Stomach smooth muscle (tissue), 2 donors: ENCODE results near the gene CLSTN2.

ENCODE experiments used
- H3K27ac ChIP-seq: one replicate; pipeline ENCODE4 v1.7.0; 2013; ENCODE audit warnings: mild to moderate bottlenecking, low read length, inconsistent platforms
- H3K27me3 ChIP-seq, 2 donors: one replicate each; pipeline ENCODE4 v1.7.0; 2013; ENCODE audit warnings: low read length in 2 of 2; ENCODE audit not compliant: insufficient read depth in 2 of 2, control insufficient read depth in 1 of 2
- H3K36me3 ChIP-seq, 2 donors: one replicate each; pipeline ENCODE4 v1.7.0; 2013; ENCODE audit warnings: low read length in 2 of 2; ENCODE audit not compliant: control insufficient read depth in 2 of 2, insufficient read depth in 2 of 2
- H3K4me1 ChIP-seq: one replicate; pipeline ENCODE4 v1.7.0; 2013; ENCODE audit warnings: low read length; ENCODE audit not compliant: control insufficient read depth, insufficient read depth
- H3K4me3 ChIP-seq, 2 donors: one replicate each; pipeline ENCODE4 v1.7.0; 2013; ENCODE audit warnings: low read length in 2 of 2
- H3K9ac ChIP-seq, 2 donors: one replicate each; pipeline ENCODE4 v1.7.0; 2013; ENCODE audit warnings: low read length in 2 of 2, mild to moderate bottlenecking in 1 of 2
- H3K9me3 ChIP-seq, 2 donors: one replicate each; pipeline ENCODE4 v1.7.0; 2013; ENCODE audit warnings: low read length in 2 of 2; ENCODE audit not compliant: control insufficient read depth in 2 of 2
- donor health status: healthy.
- donor health status: Pancreatic carcinoma.

The CLSTN2 gene

DNA sequence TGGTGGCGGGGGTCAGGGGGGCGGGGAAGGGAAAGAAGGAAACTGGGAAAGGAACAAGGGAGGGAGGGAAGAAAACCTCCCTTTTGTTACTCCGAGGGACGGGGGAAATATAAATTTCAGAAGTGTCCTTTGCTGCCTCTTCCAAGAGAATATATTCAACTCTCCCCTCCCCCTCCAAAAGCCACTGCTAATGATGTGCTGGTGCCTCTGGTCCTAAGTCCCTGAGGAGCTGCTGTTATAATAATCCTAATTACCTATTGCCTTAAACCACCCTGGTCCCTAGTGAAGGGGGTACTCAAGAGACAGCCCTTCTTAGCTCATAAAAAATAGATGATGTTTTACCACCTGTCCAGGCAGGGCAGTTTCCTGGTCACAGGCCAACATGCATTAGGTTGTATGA, 624.6 kb downstream of the CLSTN2 start:
- no peaks in the 10 kb centered on the region for H3K27me3 ChIP-seq
- H3K4me1 ChIP-seq, result no peaks in the 10 kb centered on the region
- no peaks in the 10 kb centered on the region for H3K36me3 ChIP-seq

DNA sequence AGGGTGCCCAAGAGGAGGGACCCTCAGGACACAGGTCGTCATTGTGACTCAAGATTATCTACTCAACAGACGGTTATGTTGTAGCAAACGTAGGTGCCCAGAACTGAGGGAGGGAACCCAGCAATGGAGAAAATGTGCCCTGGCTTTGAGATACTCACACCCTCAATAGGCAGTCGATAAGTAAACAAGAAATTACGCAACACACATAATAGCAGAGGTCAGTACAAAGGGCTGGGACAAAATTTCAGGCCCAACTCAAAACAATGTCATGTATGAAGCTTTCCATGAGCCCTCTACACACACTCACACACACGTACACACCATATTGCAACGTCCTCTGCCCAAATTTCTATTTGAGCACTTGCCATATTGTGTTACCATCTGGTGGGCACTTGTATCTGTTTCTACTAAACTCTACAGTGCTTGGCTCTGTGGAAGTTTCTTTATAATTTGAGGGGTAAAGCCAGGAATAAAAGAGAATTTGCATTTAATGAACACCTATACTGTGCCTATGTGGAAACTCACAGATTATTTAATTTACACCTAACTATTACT, 628.3 kb downstream of the CLSTN2 start:
- no peak overlapping the region for H3K27ac ChIP-seq

More for the DNA sequence above, 624.6 kb downstream of the CLSTN2 start:
- Histone ChIP-seq H3K4me3 (no peak overlapping the region), H3K27ac (no peak overlapping the region), H3K9ac (no peak overlapping the region), H3K9me3 (no peaks in the 10 kb centered on the region)

DNA sequence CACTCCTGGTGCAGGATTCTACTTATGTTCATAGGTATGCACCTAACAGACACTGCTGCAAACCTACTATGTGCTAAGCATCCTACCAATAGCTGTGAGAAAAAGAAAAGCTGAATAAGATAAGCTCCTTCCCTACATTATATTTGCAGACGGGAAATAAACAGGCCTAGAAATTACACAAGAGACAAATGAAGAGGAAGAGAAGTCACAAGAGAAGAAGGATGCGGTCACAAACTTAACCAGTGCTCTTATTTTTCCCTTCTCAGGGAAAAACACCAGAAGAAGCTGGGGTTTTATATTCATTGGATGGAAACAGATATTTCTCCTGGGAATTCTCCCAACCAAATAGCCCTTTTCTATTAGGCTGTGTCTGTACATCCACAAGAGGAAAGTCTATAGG, 633.1 kb downstream of the CLSTN2 start:
- Histone ChIP-seq H3K9ac (no peak overlapping the region), H3K4me1 (peaks cover 8% of the 10 kb centered on the region), H3K27ac (no peak overlapping the region), H3K9me3 (no peaks in the 10 kb centered on the region), H3K4me3 (no peak overlapping the region), H3K36me3 (no peaks in the 10 kb centered on the region), H3K27me3 (no peaks in the 10 kb centered on the region)

More for the DNA sequence above, 628.3 kb downstream of the CLSTN2 start:
- H3K4me3 ChIP-seq, result no peak overlapping the region
- H3K36me3 ChIP-seq, result no peaks in the 10 kb centered on the region
- H3K27me3 ChIP-seq, result no peaks in the 10 kb centered on the region
- H3K9me3 ChIP-seq, result no peaks in the 10 kb centered on the region
- no peaks in the 10 kb centered on the region for H3K4me1 ChIP-seq
- H3K9ac ChIP-seq, result no peak overlapping the region

DNA sequence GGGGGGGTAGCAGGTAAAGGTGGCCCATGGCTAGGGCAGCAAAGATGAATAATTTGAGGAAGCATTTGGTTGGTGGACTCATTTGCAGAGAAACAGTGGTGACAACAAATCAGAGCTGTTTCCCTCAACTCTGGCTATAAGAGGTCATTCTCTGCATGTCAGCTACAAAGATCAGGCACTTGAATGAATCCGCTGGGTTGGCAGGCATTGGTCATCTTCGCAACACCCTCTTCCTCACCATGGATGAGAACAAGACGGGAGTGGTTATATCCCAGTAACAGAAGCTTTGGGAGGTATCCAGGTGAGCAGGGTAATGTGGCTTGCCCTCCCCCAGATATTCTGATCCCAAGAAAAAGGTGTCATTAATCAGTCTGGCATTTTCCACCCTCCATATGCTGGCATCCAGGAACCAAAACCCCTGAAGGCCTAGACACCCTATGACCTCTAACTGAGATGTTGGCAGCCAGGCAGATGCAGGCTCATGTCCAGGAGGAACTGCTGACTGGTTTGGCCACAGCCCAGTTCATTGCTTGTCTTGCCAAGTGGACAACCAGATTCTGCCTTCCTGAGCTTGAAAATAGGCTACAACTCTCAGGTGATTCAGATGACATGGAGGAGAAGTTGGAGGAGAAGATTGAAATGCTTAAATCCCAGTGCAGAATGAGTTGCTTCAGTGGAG, 634.0 kb downstream of the CLSTN2 start:
- Histone ChIP-seq H3K36me3 (no peaks in the 10 kb centered on the region), H3K9ac (no peak overlapping the region), H3K4me3 (no peak overlapping the region), H3K4me1 (peaks cover 8% of the 10 kb centered on the region), H3K9me3 (no peaks in the 10 kb centered on the region), H3K27ac (no peak overlapping the region), H3K27me3 (no peaks in the 10 kb centered on the region)

DNA sequence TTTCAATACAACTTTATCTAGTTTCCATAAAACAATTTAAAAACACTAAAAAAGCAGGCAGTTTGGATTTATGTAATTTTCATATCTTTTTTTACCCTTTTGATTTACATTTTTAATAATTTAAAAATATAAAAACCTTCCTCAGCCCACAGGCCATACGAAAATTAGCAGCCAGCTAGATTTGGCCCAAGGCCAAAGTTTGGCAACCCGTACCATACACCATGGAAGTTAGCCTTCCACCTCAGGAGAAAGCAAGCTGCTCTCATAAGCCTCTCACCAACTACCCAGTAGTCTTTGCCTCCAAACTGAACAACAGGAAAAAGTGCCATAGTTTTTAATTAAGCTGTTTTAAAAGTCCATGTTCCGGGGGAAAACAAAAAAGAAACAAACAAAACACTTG, 635.6 kb downstream of the CLSTN2 start:
- no peak overlapping the region for H3K4me3 ChIP-seq
- H3K27me3 ChIP-seq, result no peaks in the 10 kb centered on the region
- H3K27ac ChIP-seq, result no peak overlapping the region
- no peak overlapping the region for H3K9ac ChIP-seq
- H3K9me3 ChIP-seq, result no peaks in the 10 kb centered on the region
- peaks cover 8% of the 10 kb centered on the region for H3K4me1 ChIP-seq
- no peaks in the 10 kb centered on the region for H3K36me3 ChIP-seq

DNA sequence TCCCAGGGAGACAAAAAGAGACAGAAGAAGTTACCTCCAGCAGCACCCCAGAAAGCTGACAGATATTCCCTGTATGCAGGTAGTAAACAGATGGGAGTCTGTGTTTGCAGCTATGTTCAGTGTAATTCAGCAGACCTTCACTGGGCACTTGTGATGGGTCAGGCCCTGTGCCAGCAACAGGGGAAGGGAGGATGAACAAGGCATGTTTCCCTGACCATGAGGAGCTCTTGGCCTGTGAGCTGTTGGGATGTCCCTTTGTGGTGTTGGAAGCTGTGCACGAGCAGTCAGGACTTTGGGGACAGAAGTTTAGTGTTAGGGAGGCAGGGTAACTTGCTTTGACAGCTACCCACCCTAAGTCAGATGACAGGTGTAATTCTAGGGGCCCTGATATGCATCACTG, 636.9 kb downstream of the CLSTN2 start:
- H3K4me1 ChIP-seq, result peaks cover 8% of the 10 kb centered on the region
- H3K9ac ChIP-seq, result no peak overlapping the region
- H3K36me3 ChIP-seq, result no peaks in the 10 kb centered on the region
- no peak overlapping the region for H3K27ac ChIP-seq
- H3K4me3 ChIP-seq, result no peak overlapping the region
- no peaks in the 10 kb centered on the region for H3K27me3 ChIP-seq
- H3K9me3 ChIP-seq, result no peaks in the 10 kb centered on the region

DNA sequence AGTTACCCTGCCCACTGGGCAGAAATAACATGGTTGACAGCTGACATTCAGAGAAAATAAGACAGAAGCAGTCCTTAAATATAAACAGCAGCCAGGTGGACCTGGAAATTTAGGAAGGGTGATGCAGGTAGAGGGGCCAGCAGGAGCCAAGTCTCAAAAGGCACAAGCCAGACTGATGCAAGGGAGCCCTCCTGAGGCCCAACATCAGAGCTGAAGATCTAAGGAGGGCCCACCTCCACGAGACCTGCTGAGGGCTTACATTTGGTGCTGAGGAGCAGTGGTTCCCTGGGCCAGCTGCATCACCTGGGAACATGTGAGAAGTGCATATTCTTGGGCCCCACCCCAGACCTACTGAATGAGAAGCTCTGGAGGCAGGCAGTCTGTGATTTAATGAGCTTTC, 637.3 kb downstream of the CLSTN2 start:
- H3K27me3 ChIP-seq, result no peaks in the 10 kb centered on the region
- H3K4me1 ChIP-seq, result peaks cover 8% of the 10 kb centered on the region
- H3K36me3 ChIP-seq, result no peaks in the 10 kb centered on the region
- H3K4me3 ChIP-seq, result no peak overlapping the region
- H3K9me3 ChIP-seq, result no peaks in the 10 kb centered on the region
- H3K9ac ChIP-seq, result no peak overlapping the region
- H3K27ac ChIP-seq, result no peak overlapping the region

DNA sequence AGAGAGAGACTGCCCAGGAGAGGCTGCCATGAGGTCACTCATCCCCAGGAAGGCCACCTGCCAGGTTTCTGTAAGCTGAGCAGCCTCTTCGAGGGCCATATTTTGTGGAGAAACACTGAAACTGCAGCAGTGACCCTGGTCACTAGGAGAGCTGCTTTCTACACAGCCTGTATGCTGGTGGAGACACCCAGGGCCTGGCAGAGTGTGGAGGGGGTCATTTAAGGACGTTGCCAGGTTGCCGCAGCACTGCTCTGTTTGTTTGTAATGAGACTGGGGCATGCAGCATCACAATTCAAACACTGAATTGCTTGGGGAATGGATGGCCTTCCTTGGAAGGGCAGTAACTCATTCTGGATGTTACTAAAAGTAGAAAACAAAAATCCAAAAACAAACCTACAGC, 638.0 kb downstream of the CLSTN2 start:
- H3K27me3 ChIP-seq, result no peaks in the 10 kb centered on the region
- no peaks in the 10 kb centered on the region for H3K9me3 ChIP-seq
- no peak overlapping the region for H3K27ac ChIP-seq
- H3K4me3 ChIP-seq, result no peak overlapping the region
- no peak overlapping the region for H3K9ac ChIP-seq
- H3K36me3 ChIP-seq, result no peaks in the 10 kb centered on the region
- peaks cover 8% of the 10 kb centered on the region for H3K4me1 ChIP-seq

DNA sequence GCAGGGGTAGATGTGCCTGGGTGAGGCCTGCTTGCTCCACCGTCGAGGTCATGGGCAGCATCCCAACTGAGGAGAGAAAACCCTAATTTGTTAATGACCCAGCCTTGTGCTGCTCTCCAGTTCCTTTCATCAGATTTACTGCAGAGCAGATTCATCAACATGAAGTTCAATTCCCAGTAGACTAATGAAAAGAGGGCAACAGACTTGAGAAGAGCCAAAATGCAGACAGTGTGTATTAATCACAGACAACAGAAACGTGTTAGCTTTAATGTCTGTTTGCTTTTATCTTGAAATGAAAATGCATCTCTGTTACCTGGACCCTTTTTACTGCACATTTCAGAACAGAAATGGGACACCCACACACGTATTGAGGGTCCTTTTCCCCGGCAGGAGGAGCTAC, 639.4 kb downstream of the CLSTN2 start:
- Histone ChIP-seq H3K27me3 (no peaks in the 10 kb centered on the region), H3K4me1 (peaks cover 8% of the 10 kb centered on the region), H3K9me3 (no peaks in the 10 kb centered on the region), H3K4me3 (no peak overlapping the region), H3K36me3 (no peaks in the 10 kb centered on the region), H3K27ac (no peak overlapping the region), H3K9ac (no peak overlapping the region)

DNA sequence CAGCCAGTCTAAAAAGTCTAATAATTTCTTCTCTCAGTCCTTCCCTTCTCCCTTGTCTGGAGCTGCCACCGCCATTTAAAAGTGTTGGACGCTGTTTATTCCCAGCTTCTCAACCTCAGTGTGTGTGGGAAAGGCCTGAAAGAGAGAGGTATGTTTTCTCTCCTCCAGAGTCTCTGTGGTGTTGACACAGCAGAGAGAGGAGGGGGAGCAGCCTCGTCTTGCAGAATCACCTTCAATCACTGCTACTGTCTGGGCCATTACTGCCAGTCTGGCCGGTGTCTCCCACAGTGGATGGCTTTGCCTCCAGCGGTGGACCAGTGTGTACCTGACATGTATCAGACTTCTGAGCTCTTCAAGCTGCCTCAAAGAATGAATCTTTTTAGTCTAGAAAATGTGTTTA, 641.5 kb downstream of the CLSTN2 start:
- H3K36me3 ChIP-seq, result no peaks in the 10 kb centered on the region
- no peaks in the 10 kb centered on the region for H3K9me3 ChIP-seq
- no peak overlapping the region for H3K27ac ChIP-seq
- no peak overlapping the region for H3K4me3 ChIP-seq
- no peaks in the 10 kb centered on the region for H3K27me3 ChIP-seq
- H3K4me1 ChIP-seq, result peaks cover 8% of the 10 kb centered on the region
- no peak overlapping the region for H3K9ac ChIP-seq

DNA sequence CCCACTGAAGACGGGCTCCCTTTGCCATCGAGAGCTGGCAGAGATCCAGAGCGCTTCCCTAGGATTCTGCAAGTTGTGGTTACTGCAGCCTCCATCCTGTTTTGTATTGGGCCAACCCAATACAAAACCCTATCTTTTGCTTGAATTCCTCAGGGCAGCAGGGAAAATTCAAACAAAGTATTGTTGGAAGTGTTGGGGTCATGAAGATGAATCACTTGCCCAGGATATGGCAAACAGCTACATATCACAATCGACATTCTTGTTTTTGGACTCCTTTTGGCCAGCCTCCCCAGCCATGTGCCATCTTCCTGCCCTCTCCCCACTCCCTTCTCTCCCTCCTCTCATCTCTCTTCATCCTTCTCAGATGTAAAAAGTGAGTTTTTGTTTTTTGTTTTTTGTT, 642.9 kb downstream of the CLSTN2 start:
- Histone ChIP-seq H3K27me3 (no peaks in the 10 kb centered on the region), H3K4me1 (peaks cover 3% of the 10 kb centered on the region), H3K9me3 (no peaks in the 10 kb centered on the region), H3K36me3 (no peaks in the 10 kb centered on the region), H3K4me3 (no peak overlapping the region), H3K9ac (no peak overlapping the region), H3K27ac (no peak overlapping the region)
